ENCODE results near the gene WDR45. TPM values are rescaled to one million over a fixed set of nuclear protein-coding genes. Genes with fewer than 3 reads are reported as not detected.

The WDR45 gene
- total and polyA plus RNA-seq, 2 experiments from 2014 or later: 28.8 to 36.2 TPM

DNA sequence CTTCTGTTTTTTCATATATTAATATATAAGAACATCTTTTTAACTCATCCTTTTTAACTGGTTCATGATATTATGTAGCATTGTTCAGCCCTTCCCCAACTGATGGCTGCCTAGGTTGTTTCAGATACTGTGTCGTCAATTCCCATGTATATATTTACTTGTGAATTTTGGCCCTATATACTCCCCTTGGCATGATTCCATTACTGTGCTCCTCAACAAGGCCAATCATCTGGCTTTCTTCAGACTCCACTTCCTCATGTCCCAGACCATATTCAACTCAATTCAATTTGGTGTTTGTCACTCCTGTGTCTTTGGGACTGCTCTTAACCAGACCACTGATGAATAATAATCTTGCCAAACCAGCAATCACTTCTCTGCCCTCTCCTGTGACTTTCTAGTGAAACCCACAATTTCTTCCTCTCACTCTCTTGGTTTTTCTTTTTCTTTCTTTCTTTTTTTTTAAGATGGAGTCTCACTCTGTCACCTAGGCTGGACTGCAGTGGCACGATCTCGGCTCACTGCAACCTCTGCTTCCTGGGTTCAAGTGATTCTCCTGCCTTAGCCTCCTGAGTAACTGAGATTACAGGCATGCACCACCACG lies 2.7 kb upstream of the WDR45 start:
- Histone ChIP-seq H3K27me3 (ENCODE audit: insufficient read depth) (no peaks in the 10 kb centered on the region), H3K27ac (ENCODE audit: low read depth) (no peak overlapping the region), H3K4me2 (no peak overlapping the region), H4K20me1 (replicated peaks; ENCODE audit: insufficient read depth) (no peaks in the 10 kb centered on the region), H3K4me3 (no peak overlapping the region), H3K36me3 (ENCODE audit: insufficient read depth) (no peaks in the 10 kb centered on the region), H3K4me1 (ENCODE audit: insufficient read depth) (no peaks in the 10 kb centered on the region), H3K9me2 (ENCODE audit: insufficient read depth) (no peaks in the 10 kb centered on the region), H2AFZ (no peak overlapping the region), H3F3A (replicated peaks; ENCODE audit: low read depth) (no peaks in the 10 kb centered on the region), H3K79me2 (replicated peaks; ENCODE audit: insufficient read depth) (no peaks in the 10 kb centered on the region)
- Mint-ChIP-seq H3K4me1 (no peaks in the 10 kb centered on the region; the same call in 2 of the 3 replicates), H3K4me3 (no peak overlapping the region), H3K36me3 (ENCODE audit: low read depth) (no peaks in the 10 kb centered on the region), H3K27ac (no peak overlapping the region), H3K9me3 (no peaks in the 10 kb centered on the region; the same call in 2 of the 3 replicates), H3K27me3 (ENCODE audit: insufficient read depth, low read depth, poor library complexity) (peaks cover 2% of the 10 kb centered on the region)
- ATAC-seq (no peak), DNase-seq (ENCODE audit: low spot score) (no peak)
- TF ChIP-seq ZNF114 (CRISPR knock-in tag; IDR thresholded peaks at IDR 0.05): no peak
- no peak for TF ChIP-seq CREB1 (CRISPR knock-in tag; IDR thresholded peaks at IDR 0.05; ENCODE audit: low read depth)
- no peak for TF ChIP-seq STAT1 (IDR thresholded peaks at IDR 0.05; ENCODE audit: unreplicated experiment)
- TF ChIP-seq EZH2phosphoT487 (IDR thresholded peaks at IDR 0.05; ENCODE audit: unreplicated experiment): no peak
- TF ChIP-seq, protein P1, sequence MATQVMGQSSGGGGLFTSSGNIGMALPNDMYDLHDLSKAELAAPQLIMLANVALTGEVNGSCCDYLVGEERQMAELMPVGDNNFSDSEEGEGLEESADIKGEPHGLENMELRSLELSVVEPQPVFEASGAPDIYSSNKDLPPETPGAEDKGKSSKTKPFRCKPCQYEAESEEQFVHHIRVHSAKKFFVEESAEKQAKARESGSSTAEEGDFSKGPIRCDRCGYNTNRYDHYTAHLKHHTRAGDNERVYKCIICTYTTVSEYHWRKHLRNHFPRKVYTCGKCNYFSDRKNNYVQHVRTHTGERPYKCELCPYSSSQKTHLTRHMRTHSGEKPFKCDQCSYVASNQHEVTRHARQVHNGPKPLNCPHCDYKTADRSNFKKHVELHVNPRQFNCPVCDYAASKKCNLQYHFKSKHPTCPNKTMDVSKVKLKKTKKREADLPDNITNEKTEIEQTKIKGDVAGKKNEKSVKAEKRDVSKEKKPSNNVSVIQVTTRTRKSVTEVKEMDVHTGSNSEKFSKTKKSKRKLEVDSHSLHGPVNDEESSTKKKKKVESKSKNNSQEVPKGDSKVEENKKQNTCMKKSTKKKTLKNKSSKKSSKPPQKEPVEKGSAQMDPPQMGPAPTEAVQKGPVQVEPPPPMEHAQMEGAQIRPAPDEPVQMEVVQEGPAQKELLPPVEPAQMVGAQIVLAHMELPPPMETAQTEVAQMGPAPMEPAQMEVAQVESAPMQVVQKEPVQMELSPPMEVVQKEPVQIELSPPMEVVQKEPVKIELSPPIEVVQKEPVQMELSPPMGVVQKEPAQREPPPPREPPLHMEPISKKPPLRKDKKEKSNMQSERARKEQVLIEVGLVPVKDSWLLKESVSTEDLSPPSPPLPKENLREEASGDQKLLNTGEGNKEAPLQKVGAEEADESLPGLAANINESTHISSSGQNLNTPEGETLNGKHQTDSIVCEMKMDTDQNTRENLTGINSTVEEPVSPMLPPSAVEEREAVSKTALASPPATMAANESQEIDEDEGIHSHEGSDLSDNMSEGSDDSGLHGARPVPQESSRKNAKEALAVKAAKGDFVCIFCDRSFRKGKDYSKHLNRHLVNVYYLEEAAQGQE (IDR thresholded peaks at IDR 0.05; ENCODE audit: unreplicated experiment): no peak
- no peak for TF ChIP-seq ZNF331 (CRISPR knock-in tag; IDR thresholded peaks at IDR 0.05; ENCODE audit: low read depth)

DNA sequence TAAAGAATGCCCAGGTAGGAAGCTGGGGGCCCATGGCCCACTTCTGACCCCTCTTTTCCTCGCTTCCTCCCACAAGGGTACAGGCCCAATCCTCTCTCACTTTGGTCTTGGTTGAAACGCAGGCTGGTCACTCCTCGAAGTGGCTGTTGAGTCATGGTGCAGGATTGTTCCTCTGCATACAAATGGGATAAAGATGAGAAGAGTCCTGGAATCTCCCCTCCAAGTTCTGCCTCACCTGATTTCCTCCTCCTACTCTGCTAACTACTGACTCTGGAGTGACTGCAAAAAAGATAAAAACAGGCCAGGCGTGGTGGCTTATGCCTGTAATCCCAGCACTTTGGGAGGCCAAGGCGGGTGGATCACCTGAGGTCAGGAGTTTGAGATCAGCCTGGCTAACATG lies 1.7 kb downstream of the WDR45 start:
- Mint-ChIP-seq H3K36me3 (ENCODE audit: low read depth) (no peaks in the 10 kb centered on the region), H3K9me3 (no peaks in the 10 kb centered on the region; the same call in 1 of the 3 replicates), H3K4me1 (peaks cover 4% of the 10 kb centered on the region; the same call in 2 of the 3 replicates), H3K4me3 (no peak overlapping the region), H3K27me3 (ENCODE audit: insufficient read depth, low read depth, poor library complexity) (peaks cover 9% of the 10 kb centered on the region), H3K27ac (no peak overlapping the region)
- H3K4me3 ChIP-seq: no peak overlapping the region
- H3K79me2 ChIP-seq (replicated peaks; ENCODE audit: insufficient read depth): peaks cover 2% of the 10 kb centered on the region; the same call in 1 of the 2 replicates
- no peaks in the 10 kb centered on the region for H3K27me3 ChIP-seq (ENCODE audit: insufficient read depth)
- H3K36me3 ChIP-seq (ENCODE audit: insufficient read depth): no peaks in the 10 kb centered on the region
- no peak for ATAC-seq
- H4K20me1 ChIP-seq (replicated peaks; ENCODE audit: insufficient read depth): no peaks in the 10 kb centered on the region
- H3F3A ChIP-seq (replicated peaks; ENCODE audit: low read depth): no peaks in the 10 kb centered on the region
- H3K4me2 ChIP-seq: no peak overlapping the region
- no peaks in the 10 kb centered on the region for H3K9me2 ChIP-seq (ENCODE audit: insufficient read depth)
- H2AFZ ChIP-seq: no peak overlapping the region
- DNase-seq (ENCODE audit: low spot score): no peak
- no peaks in the 10 kb centered on the region for H3K4me1 ChIP-seq (ENCODE audit: insufficient read depth)
- H3K27ac ChIP-seq (ENCODE audit: low read depth): no peak overlapping the region
- no peak for TF ChIP-seq ZNF331 (CRISPR knock-in tag; IDR thresholded peaks at IDR 0.05; ENCODE audit: low read depth)
- TF ChIP-seq CREB1 (CRISPR knock-in tag; IDR thresholded peaks at IDR 0.05; ENCODE audit: low read depth): no peak
- no peak for TF ChIP-seq JUNB (IDR thresholded peaks at IDR 0.05; ENCODE audit: unreplicated experiment)
- TF ChIP-seq, protein P2, sequence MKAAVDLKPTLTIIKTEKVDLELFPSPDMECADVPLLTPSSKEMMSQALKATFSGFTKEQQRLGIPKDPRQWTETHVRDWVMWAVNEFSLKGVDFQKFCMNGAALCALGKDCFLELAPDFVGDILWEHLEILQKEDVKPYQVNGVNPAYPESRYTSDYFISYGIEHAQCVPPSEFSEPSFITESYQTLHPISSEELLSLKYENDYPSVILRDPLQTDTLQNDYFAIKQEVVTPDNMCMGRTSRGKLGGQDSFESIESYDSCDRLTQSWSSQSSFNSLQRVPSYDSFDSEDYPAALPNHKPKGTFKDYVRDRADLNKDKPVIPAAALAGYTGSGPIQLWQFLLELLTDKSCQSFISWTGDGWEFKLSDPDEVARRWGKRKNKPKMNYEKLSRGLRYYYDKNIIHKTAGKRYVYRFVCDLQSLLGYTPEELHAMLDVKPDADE (IDR thresholded peaks at IDR 0.05): no peak
- TF ChIP-seq, protein P3, sequence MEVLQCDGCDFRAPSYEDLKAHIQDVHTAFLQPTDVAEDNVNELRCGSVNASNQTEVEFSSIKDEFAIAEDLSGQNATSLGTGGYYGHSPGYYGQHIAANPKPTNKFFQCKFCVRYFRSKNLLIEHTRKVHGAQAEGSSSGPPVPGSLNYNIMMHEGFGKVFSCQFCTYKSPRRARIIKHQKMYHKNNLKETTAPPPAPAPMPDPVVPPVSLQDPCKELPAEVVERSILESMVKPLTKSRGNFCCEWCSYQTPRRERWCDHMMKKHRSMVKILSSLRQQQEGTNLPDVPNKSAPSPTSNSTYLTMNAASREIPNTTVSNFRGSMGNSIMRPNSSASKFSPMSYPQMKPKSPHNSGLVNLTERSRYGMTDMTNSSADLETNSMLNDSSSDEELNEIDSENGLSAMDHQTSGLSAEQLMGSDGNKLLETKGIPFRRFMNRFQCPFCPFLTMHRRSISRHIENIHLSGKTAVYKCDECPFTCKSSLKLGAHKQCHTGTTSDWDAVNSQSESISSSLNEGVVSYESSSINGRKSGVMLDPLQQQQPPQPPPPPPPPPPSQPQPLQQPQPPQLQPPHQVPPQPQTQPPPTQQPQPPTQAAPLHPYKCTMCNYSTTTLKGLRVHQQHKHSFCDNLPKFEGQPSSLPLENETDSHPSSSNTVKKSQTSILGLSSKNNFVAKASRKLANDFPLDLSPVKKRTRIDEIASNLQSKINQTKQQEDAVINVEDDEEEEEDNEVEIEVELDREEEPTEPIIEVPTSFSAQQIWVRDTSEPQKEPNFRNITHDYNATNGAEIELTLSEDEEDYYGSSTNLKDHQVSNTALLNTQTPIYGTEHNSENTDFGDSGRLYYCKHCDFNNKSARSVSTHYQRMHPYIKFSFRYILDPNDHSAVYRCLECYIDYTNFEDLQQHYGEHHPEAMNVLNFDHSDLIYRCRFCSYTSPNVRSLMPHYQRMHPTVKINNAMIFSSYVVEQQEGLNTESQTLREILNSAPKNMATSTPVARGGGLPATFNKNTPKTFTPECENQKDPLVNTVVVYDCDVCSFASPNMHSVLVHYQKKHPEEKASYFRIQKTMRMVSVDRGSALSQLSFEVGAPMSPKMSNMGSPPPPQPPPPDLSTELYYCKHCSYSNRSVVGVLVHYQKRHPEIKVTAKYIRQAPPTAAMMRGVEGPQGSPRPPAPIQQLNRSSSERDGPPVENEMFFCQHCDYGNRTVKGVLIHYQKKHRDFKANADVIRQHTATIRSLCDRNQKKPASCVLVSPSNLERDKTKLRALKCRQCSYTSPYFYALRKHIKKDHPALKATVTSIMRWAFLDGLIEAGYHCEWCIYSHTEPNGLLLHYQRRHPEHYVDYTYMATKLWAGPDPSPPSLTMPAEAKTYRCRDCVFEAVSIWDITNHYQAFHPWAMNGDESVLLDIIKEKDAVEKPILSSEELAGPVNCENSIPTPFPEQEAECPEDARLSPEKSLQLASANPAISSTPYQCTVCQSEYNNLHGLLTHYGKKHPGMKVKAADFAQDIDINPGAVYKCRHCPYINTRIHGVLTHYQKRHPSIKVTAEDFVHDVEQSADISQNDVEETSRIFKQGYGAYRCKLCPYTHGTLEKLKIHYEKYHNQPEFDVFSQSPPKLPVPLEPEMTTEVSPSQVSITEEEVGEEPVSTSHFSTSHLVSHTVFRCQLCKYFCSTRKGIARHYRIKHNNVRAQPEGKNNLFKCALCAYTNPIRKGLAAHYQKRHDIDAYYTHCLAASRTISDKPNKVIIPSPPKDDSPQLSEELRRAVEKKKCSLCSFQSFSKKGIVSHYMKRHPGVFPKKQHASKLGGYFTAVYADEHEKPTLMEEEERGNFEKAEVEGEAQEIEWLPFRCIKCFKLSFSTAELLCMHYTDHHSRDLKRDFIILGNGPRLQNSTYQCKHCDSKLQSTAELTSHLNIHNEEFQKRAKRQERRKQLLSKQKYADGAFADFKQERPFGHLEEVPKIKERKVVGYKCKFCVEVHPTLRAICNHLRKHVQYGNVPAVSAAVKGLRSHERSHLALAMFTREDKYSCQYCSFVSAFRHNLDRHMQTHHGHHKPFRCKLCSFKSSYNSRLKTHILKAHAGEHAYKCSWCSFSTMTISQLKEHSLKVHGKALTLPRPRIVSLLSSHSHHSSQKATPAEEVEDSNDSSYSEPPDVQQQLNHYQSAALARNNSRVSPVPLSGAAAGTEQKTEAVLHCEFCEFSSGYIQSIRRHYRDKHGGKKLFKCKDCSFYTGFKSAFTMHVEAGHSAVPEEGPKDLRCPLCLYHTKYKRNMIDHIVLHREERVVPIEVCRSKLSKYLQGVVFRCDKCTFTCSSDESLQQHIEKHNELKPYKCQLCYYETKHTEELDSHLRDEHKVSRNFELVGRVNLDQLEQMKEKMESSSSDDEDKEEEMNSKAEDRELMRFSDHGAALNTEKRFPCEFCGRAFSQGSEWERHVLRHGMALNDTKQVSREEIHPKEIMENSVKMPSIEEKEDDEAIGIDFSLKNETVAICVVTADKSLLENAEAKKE (CRISPR knock-in tag; IDR thresholded peaks at IDR 0.05): no peak
- TF ChIP-seq NANOG (IDR thresholded peaks at IDR 0.05; ENCODE audit: borderline replicate concordance): no peak
